NCI-H345 (cell line): ENCODE data around the gene PRIM1.
"Not testable (repeated sequence)": the region's sequence is repeated elsewhere in the genome, so short reads cannot be mapped to it uniquely, and the experiment has no call there.

Experiments used
- DNase-seq: peaks from one replicate; lab custom pipeline; 2025; lab: John Stamatoyannopoulos, UW

PRIM1 gene

DNA sequence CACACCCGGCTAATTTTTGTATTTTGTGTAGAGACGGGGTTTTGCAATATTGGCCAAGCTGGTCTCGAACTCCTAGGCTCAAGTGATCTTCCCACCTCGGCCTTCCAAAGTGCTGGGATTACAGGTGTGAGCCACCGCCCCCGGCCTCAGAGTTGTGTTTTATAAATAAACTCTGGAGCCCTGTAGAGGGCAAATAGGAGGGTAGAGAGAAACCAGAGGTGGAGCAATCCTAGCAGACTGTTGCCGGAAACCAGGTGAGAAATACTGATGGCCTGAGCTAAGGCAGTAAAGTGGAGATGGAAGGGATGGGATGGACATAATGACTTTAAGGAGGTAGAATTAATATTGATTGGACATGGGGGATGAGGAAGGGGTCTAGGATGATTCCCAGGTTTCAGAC is 8.3 kb upstream of the PRIM1 start:
- no peak for DNase-seq

DNA sequence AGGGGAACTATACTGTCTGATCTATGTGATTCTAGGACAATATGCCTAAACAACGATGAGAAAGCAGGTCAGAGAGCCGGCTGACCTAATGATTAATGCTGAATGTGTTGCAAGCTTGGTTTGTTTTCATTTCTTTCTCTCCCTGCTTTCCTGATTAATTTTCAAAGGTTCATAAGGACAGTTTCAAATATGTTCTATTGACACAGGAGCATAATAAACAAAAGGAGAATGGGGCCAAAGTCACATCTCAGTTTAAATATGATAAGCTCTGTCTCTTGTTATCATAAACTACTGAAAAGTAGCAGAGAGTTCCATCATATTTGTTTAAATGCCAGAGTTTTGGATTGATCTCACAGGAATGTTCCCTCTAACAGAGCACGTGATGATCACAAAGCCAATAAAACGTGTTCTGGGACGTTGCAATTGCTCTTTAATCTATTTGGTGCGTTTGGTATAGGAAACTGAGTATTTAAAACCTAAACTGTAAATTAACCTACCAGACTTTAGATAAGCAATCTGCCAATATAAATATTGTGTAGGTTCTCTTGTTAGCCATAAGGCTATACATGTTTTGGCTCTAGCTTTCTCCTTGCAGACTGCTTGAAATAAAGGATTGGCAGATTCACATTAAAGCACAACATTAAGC is 7.3 kb upstream of the PRIM1 start:
- DNase-seq, result no peak

DNA sequence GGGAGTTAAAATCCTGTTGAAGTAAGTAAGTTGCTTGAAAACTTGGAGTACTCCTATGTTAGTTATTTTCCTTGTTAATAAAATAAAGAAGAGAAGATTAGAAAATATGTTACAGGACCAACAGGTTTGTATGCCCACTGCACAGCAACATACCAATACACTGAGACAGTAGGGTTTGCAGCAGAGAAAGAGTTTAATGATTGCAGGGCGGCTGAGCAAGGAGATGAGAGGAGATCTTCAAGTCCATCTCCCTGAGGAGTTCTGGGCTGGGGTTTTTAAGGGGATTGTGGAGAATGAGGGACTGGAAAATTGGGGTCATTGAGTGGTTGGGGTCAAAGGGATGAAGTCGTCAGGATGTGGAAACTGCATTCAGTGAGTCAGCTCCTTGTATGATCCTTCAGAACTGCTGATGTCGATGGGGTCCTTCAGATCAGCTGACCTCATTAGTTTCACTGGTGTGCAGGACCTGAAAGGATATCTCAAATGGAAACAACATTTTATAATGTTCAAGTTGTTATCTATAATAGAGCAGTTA is 6.7 kb upstream of the PRIM1 start:
- no peak for DNase-seq

DNA sequence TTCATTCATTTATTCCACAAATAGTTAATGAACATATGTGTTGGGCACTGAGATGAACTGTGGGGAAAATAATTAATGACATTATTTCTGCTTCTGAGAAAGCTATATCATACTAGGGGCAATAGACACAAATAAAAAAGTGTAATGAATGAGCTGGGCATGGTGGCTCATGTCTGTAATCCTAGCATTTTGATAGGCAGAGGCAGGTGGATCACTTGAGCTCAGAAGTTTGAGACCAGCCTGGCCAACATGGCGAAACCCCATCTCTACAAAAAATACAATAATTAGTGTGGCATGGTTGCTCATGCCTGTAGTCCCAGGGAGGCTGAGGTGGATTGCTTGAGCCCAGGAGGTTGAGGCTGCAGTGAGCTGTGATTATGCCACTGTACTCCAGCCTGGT is 5.8 kb upstream of the PRIM1 start:
- not testable (repeated sequence) for DNase-seq

DNA sequence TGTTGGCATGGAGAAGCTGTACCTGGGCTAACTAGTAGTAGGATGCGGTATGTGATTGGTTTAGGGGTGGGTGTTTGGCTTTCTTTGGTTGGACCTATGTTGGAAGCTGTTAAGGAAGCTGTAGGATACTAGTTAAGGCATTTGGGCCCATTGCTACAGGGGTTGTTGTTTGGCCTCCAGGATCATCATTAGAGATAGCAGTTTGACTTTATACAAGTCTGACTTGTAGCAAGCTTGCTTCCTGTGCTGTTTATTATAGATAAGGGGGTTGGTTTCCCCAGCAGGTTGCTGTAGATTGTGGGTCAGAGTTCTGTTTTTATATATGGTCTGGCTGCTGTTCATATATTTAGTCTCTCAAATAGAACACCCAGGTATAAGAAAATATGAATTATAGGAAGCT is 1.4 kb upstream of the PRIM1 start:
- no peak for DNase-seq

DNA sequence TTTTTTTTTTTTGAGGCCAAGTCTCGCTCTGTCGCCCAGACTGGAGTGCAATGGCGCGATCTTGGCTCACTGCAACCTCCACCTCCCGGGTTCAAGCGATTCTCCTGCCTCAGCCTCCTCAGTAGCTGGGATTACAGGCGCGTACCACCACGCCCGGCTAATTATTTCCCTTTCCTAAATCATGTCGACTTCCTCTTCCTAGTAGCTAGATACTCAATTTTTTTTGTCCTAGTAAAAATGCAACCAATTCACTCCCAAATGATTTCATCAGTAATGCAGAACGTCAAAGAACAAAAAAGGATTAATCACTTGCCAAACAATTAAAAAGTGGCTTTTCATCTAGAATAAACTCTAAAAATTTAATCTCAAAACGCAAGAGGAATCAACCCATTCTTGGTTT is 1.5 kb downstream of the PRIM1 start:
- not testable (repeated sequence) for DNase-seq

DNA sequence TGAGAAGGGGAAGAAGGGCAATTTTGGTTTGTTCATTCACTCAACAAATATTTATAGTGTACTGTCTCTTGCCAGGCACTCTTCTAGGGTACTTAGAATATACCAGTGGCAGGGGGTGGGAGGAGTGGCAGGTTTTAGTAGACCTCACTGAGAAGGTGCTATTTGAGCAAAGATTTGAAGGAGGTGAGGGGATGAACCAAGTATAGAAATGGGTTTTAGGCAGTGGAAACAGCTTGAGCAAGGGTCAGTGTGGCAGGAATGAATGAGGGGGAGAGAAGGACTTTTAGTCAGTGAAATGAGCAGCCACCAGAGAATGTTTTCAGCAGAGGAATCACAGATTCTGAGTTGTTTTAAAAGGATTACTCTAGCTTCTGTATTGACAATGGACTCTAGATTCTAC is 2.3 kb downstream of the PRIM1 start:
- no peak for DNase-seq

DNA sequence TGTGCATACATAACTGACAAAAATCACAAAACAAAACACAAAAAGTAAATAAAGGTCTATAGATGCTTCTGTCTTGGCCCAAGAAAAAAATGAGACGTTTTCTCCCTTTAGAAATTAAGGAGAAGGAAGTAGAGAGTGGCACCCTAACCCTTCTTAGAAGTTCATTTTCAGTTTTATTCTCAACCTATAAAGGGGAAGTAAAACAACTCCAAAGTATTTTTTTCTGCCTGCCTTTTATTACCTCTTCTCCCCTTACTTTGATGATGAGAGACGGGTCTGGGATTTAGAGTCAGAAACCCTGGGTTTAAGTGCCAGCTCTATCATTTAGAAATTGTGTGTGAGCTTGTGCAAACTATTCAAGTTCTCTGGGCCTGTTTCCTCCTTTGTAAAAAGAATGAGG is 2.8 kb downstream of the PRIM1 start:
- DNase-seq, result no peak

DNA sequence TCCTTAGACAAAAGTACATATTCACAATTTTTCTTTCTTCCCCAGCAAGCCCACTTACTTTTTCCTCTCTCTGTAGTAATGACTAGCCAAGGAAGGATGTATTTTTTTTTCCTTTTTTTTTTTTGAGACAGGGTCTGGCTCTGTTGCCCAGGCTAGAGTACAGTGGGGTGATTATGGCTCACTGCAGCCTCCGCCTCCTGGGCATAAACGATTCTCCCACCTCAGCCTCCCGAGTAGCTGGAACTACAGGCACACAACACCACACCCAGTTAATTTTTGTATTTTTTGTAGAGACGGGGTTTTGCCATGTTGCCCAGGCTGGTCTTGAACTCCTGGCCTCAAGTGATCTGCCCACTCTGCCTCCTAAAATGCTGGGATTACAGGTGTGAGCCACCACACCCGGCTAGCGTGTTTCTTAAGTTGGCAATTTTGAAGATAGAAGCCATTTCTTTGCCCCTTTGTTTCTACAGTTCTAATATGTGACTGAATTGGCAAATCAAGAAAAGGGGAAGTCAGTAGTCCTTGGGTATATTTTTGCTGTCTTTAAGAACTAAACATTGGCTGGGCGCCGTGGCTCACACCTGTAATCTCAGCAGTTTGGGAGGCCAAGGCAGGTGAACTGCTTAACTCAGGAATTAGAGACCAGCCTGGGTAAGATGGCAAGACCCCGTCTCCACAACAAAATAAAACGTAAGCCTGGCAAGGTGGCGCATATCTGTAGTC is 23.8 kb downstream of the PRIM1 start:
- no peak for DNase-seq

DNA sequence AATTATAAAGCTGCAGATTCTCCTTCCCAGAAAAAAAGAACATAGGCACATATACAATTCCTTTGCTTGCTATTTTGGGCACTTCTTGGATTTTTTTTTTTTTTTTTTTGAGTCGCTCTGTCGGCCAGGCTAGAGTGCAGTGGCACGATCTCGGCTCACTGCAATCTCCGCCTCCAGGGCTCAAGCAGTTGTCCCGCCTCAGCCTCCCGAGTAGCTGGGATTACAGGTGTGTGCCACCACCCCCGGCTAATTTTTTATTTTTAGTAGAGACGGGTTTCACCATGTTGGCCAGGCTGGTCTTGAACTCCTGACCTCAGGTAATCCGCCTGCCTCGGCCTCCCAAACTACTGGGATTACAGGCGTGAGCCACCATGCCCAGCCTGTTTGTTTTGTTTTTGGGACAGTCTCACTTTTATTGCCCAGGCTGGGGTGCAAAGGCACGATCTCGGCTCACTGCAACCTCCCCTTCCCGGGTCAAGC is 25.9 kb downstream of the PRIM1 start:
- not testable (repeated sequence) for DNase-seq

DNA sequence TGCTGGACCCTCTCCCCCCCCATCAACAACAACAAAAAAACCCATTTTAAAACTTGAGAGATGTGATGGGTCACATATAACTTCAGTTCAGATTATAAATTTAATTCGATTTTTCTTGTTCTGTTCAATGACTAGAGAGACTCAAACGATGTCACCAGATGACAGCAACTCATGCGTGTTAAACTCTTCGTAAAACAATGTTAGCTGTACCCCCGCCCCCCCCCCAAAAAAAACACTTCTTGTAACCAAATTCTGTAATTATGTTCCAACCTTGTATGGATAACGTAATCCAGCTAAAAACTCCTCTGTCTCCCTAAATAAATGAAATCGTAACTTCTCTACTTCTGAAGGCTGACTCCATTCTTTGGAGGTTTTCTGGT is 26.4 kb downstream of the PRIM1 start:
- DNase-seq, result no peak

DNA sequence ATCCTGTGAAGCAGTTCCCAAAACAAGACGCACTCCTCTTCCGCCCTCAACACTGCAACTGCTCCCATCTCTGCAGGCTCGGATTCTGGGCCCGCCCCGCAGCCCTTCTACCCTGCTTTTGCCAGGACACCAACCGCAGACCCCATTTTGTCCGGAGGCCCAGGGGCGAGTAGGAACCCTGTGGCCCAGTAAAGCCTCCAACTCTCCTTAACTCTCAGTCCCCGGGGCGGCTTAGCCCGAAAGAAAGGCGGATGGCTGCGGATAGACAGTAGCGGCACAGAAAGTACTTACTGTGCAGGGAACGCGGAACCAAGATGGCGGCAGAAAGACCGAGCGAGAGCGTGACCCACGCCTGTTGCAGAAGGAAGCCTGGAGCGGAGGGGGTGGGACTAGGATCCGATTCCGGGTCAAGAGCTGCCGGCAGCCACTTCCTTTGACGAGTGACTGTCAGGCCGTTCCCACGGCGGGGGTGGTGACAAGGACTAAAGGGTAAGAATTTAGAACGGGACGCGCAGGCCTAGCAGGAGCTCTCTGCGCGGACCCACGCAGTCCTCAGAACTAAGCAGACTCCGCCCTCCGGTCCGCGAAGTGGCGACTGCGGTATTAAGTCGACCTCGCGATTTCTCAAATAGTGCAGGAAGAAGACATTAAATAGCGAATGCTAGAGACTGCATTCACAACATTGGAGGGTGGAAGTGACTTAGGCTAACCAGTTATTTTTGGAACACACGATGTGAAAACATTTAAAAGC is 27.0 kb downstream of the PRIM1 start, which contains the start of gene NACA:
NACA (minus strand) TSS at position 328 of the 751 bp plus-strand sequence. CDS start 778 bp downstream, outside the sequence.
- peak; percentile 97 for DNase-seq

DNA sequence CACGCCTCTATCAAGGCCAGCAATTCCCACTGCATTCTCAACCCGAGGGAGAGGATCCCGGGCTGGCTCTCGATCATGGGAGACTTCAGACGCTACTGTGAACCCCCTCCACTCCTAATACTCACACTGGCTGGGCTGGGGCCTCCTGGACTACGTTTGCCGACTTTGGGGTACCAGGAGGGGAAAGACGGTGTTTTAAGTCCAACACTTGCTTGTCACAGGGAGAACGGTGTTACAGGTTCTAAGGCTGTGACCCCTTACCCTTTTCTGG is 27.5 kb downstream of the PRIM1 start:
- no peak for DNase-seq

DNA sequence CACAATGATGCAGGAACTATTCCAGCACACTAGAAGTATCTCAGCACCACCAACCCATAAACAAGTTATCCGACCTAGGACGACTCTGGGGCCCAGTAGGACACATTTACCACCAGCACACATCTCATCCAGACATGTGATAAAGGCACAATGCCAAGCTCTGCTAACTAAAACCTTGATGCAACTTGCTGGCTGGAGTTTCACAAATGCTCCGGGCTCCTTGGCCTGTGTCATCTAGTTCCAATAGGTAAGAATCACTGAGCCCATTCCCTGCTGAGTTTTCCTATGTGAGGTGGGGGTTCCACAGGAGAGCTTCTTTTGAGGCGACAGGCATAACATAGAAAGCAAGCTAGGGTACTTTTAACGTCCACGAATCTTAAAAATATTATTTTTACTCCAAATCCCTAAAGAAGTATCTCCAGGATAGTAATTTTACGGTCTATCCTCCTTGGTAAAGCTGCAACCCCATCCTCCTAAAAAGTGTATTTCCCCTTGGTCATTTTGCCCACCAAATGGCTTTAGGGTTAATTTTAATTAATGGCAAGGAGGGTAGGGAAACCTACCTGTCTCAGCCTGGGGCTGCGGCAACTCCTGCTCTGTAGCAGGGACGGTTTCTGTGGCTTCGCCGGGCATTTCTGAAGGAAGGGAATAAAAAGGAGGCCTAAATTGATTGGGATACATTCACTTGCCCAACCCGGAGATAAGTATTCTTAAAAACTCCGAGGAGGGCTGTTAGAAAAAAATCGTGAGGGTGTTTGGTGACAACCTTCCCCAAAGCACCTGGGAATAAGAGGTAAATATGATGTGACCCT is 28.0 kb downstream of the PRIM1 start:
- no peak for DNase-seq

DNA sequence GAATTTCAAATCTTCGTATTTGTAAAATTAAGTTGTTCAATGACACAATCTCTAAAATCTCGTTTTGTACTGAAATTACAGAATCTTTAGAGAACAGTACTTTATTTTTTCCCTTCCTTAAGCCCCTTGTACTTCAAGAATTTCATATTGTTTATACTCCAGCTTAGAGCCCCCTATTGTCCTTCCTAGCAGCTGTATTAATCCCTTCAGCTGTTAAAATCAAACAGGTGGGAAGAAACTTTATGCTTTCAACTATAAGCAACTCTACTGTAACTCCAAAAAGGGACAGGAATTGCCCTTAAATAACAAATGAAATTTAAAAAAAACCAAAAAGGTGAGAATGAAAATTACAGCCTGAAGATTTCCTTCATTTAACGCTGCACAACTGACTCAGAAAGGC is 28.8 kb downstream of the PRIM1 start:
- DNase-seq, result no peak

DNA sequence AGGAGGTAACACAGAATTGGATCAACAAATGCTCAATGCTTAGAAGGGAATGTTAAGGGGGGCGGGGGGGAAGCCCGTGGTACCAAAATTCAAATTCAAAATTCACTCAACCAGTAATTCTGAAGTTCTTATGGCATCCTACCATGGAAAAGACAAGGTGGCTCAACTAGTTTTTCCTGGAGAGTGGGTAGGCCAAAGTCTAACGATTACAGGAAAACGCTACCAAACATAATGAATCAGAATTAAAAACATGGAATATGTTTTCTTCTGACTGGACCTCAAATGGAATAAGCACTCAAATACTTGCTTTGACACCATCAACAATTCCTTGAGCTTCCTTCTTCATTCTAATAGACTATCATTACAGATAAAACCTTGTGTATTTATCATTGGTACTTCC is 29.3 kb downstream of the PRIM1 start:
- no peak for DNase-seq

DNA sequence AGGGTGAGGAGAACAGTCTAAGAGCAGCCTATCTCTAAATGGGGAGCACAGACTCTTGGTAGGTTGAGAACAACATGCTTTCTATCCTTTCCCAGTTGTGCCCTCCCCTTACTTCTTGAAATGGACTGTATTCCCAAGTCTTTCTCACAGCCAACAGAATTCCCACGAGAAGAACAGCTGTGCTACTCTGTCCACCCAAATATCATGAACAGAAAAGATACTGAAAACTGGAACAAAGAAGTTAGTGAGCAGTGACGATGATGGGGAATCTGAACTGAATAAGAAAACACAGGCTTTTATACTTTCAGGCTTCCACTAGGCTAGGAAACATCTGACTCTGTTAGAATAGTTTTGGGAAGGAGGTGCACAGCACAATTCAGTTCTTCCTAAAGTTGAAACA is 30.4 kb downstream of the PRIM1 start:
- DNase-seq, result no peak

DNA sequence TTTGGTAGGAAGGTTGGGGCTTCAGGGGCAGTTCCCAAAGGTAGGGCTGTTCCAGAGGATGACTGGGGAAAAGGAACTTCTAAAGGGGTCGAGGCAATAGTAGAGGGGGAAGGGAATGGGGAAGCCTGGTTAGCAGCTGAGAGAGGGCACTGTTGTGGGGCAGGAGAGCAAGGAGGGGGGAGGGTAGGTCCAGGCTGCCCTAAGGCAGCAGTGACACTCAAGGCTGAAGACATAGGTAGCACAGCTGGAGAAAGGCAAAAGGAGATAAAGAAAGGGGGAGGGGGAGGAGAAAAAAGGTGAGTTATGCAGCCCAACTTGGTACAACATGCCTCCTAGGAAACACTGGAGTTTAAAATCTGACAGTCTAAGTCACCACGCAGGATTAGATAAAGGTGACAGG is 30.9 kb downstream of the PRIM1 start:
- no peak for DNase-seq

DNA sequence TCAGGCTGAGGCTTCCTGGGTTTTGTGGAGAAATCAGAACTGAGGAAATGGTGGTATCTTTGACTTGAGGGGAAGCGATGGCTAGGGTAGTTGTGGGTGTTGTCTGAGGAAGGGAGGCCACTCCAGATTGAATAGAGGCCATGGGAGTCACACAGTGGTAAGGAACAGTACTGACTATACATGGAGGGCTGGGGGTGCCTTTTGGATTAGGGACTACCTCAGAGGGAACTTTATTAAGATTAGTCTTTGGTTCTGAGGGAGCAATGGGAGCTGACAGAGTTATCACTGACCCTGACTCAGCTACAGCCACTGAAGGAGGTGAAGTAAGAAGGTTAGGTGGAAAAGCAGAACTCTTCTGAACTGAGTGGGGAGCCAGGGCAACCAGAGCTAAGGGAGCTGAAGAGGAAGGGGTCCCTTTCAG is 31.4 kb downstream of the PRIM1 start:
- no peak for DNase-seq

DNA sequence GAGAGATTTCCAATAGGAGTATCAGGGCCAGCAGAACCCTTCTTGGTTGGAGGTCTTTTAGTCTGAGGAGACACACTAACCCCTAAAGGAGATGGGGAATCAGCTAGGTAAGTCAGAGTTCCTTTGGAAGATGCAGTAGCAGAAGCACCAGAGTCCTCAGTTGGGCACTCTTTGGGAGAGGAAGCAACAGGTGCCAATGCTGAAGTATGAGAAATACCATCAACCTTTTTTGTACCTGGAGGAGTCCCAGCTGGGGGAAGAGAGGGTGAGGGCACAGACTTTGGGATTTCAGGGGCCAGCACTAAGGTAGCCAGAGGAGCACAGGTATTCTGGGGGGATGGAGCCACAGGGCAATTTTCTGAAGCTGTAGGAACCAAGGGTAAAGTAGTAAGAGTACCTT is 33.1 kb downstream of the PRIM1 start:
- no peak for DNase-seq

DNA sequence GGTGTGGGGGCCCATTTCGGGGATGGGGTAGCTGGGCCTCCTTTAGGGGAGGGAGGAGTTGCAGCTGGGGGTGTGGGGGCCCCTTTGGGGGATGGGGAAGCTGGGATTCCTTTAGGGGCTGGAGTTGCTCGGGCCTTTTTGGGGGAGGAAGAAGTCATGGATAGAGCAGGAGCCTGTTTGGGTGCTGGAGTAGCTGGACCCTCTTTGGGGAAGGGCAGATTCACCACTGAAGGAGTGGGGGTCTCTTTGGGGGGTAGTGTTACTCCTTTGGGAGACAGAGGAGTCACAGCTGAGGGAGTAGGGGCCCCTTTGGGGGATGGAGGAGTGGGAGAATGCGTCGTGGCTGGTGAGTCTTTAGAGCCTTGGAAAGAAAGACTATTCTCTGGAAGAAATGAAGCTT is 33.5 kb downstream of the PRIM1 start:
- no peak for DNase-seq

DNA sequence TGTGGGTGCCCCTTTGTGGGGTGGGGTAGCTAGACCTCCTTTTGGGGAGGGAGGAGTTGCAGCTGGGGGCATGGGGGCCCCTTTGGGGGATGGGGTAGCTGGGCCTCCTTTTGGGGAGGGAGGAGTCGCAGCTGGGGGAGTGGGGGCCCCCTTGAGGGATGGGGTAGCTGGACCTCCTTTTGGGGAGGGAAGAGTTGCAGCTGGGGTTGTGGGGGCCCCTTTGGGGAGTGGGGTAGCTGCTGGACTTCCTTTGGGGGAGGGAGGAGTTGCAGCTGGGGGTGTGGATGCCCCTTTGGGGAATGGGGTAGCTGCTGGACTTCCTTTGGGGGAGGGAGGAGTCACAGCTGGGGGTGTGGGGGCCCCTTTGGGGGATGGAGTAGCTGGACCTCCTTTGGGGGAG is 34.0 kb downstream of the PRIM1 start:
- no peak for DNase-seq
